ENCODE results near the gene B9D1.

B9D1 gene

GRCh38 chr17:19304751-19305150 is 57.8 kb downstream of the B9D1 start:
- ATAC-seq (no peak), DNase-seq (ENCODE audit: low spot score in 2 of 2) (no peak)
- Mint-ChIP-seq H3K27ac (peak overlapping the region; percentile 20), H3K4me3 (no peak overlapping the region), H3K36me3 (no peaks in the 10 kb centered on the region), H3K9me3 (no peaks in the 10 kb centered on the region), H3K4me1 (peaks cover 18% of the 10 kb centered on the region)

- Mint-ChIP-seq H3K27ac (no peak overlapping the region), H3K4me1 (peaks cover 18% of the 10 kb centered on the region), H3K9me3 (no peaks in the 10 kb centered on the region), H3K36me3 (no peaks in the 10 kb centered on the region), H3K4me3 (no peak overlapping the region)
- ATAC-seq = no peak
- DNase-seq (ENCODE audit: low spot score in 2 of 2) = no peak
Measured at GRCh38 chr17:19304209-19304608, 58.3 kb downstream of the B9D1 start.

GRCh38 chr17:19303367-19303776 is 59.2 kb downstream of the B9D1 start:
- no peak overlapping the region for H3K4me3 Mint-ChIP-seq
- ATAC-seq = no peak
- peaks cover 18% of the 10 kb centered on the region for H3K4me1 Mint-ChIP-seq
- no peak overlapping the region for H3K27ac Mint-ChIP-seq
- H3K36me3 Mint-ChIP-seq = no peaks in the 10 kb centered on the region
- no peak for DNase-seq (ENCODE audit: low spot score in 2 of 2)
- no peaks in the 10 kb centered on the region for H3K9me3 Mint-ChIP-seq

GRCh38 chr17:19302791-19303331 is 59.7 kb downstream of the B9D1 start:
- ATAC-seq (no peak), DNase-seq (ENCODE audit: low spot score in 2 of 2) (no peak)
- Mint-ChIP-seq H3K27ac (no peak overlapping the region), H3K4me1 (peaks cover 18% of the 10 kb centered on the region), H3K36me3 (no peaks in the 10 kb centered on the region), H3K9me3 (no peaks in the 10 kb centered on the region), H3K4me3 (no peak overlapping the region)

- ATAC-seq = no peak
- Mint-ChIP-seq H3K4me3 (no peak overlapping the region), H3K27ac (no peak overlapping the region), H3K4me1 (peaks cover 17% of the 10 kb centered on the region), H3K9me3 (no peaks in the 10 kb centered on the region), H3K36me3 (no peaks in the 10 kb centered on the region)
- DNase-seq (ENCODE audit: low spot score in 2 of 2) = no peak
Measured at GRCh38 chr17:19301973-19302372, 60.5 kb downstream of the B9D1 start.

GRCh38 chr17:19301274-19301951 is 61.1 kb downstream of the B9D1 start:
- H3K9me3 Mint-ChIP-seq = no peaks in the 10 kb centered on the region
- no peak overlapping the region for H3K27ac Mint-ChIP-seq
- peaks cover 12% of the 10 kb centered on the region for H3K4me1 Mint-ChIP-seq
- DNase-seq (ENCODE audit: low spot score in 2 of 2) = no peak
- H3K36me3 Mint-ChIP-seq = no peaks in the 10 kb centered on the region
- ATAC-seq = no peak
- H3K4me3 Mint-ChIP-seq = no peak overlapping the region

- no peak for DNase-seq (ENCODE audit: low spot score in 2 of 2)
- Mint-ChIP-seq H3K4me3 (no peak overlapping the region), H3K27ac (no peak overlapping the region), H3K36me3 (no peaks in the 10 kb centered on the region), H3K4me1 (no peaks in the 10 kb centered on the region), H3K9me3 (no peaks in the 10 kb centered on the region)
- no peak for ATAC-seq
Measured at GRCh38 chr17:19299866-19300265, 62.7 kb downstream of the B9D1 start.

GRCh38 chr17:19299214-19299747 is 63.2 kb downstream of the B9D1 start:
- ATAC-seq (no peak), DNase-seq (ENCODE audit: low spot score in 2 of 2) (no peak)
- H3K4me1 Mint-ChIP-seq = no peaks in the 10 kb centered on the region
- no peak overlapping the region for H3K27ac Mint-ChIP-seq
- no peaks in the 10 kb centered on the region for H3K9me3 Mint-ChIP-seq
- H3K4me3 Mint-ChIP-seq = no peak overlapping the region
- no peaks in the 10 kb centered on the region for H3K36me3 Mint-ChIP-seq

GRCh38 chr17:19298569-19299213 is 63.8 kb downstream of the B9D1 start:
- no peaks in the 10 kb centered on the region for H3K9me3 Mint-ChIP-seq

GRCh38 chr17:19296786-19297778 is 65.4 kb downstream of the B9D1 start:
- DNase-seq (ENCODE audit: low spot score in 2 of 2) (no peak), ATAC-seq (no peak)
- H3K27ac Mint-ChIP-seq = no peak overlapping the region

More at GRCh38 chr17:19298569-19299213, 63.8 kb downstream of the B9D1 start:
- DNase-seq (ENCODE audit: low spot score in 2 of 2) = no peak
- Mint-ChIP-seq H3K27ac (no peak overlapping the region), H3K4me3 (no peak overlapping the region), H3K36me3 (no peaks in the 10 kb centered on the region), H3K4me1 (no peaks in the 10 kb centered on the region)
- ATAC-seq = no peak

GRCh38 chr17:19295473-19296135 is 66.9 kb downstream of the B9D1 start:
- Mint-ChIP-seq H3K36me3 (no peaks in the 10 kb centered on the region), H3K9me3 (no peaks in the 10 kb centered on the region), H3K4me3 (no peak overlapping the region), H3K27ac (peak overlapping the region; percentile 40), H3K4me1 (no peaks in the 10 kb centered on the region)
- no peak for ATAC-seq
- DNase-seq (ENCODE audit: low spot score in 2 of 2) = no peak

More at GRCh38 chr17:19296786-19297778, 65.4 kb downstream of the B9D1 start:
- no peaks in the 10 kb centered on the region for H3K36me3 Mint-ChIP-seq
- H3K9me3 Mint-ChIP-seq = no peaks in the 10 kb centered on the region
- no peak overlapping the region for H3K4me3 Mint-ChIP-seq
- no peaks in the 10 kb centered on the region for H3K4me1 Mint-ChIP-seq

GRCh38 chr17:19294443-19294842 is 68.1 kb downstream of the B9D1 start:
- ATAC-seq = no peak
- DNase-seq (ENCODE audit: low spot score in 2 of 2) = no peak
- no peaks in the 10 kb centered on the region for H3K36me3 Mint-ChIP-seq
- peaks cover 6% of the 10 kb centered on the region for H3K4me1 Mint-ChIP-seq
- H3K9me3 Mint-ChIP-seq = no peaks in the 10 kb centered on the region
- no peak overlapping the region for H3K4me3 Mint-ChIP-seq
- H3K27ac Mint-ChIP-seq = no peak overlapping the region
